LoVo (cell line): ENCODE data around the gene SULT6B1.
"Not testable (repeated sequence)": the region's sequence is repeated elsewhere in the genome, so short reads cannot be mapped to it uniquely, and the experiment has no call there.

ENCODE experiments used
- DNase-seq: peaks from one replicate; pipeline ENCODE4 v3.0.0-alpha.2; 2016; ENCODE audit warnings: low spot score

Gene SULT6B1, protein sequence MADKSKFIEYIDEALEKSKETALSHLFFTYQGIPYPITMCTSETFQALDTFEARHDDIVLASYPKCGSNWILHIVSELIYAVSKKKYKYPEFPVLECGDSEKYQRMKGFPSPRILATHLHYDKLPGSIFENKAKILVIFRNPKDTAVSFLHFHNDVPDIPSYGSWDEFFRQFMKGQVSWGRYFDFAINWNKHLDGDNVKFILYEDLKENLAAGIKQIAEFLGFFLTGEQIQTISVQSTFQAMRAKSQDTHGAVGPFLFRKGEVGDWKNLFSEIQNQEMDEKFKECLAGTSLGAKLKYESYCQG

DNA sequence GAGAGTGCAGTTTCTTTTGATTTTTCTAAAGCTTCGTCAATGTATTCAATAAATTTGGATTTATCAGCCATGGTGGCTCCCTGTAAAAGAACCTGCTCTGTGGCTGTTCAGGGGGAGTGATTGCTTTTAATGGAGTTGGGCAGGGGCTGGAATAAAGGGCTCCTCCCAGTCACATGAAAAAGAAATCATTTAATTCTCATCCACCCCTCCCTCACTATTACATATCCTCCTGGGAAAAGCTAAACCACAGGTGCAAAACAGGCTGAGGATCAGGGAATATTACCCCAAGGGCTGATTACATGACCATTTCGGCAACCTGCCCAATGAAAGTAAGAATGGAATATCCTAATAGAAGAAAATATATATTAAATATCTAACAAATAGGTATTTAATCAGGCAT is at the start of gene SULT6B1:
Gene SULT6B1 (minus strand): TSS at position 101 of the 400 bp plus-strand sequence. CDS start 30 bp downstream, at position 71.
- DNase-seq: no peak

DNA sequence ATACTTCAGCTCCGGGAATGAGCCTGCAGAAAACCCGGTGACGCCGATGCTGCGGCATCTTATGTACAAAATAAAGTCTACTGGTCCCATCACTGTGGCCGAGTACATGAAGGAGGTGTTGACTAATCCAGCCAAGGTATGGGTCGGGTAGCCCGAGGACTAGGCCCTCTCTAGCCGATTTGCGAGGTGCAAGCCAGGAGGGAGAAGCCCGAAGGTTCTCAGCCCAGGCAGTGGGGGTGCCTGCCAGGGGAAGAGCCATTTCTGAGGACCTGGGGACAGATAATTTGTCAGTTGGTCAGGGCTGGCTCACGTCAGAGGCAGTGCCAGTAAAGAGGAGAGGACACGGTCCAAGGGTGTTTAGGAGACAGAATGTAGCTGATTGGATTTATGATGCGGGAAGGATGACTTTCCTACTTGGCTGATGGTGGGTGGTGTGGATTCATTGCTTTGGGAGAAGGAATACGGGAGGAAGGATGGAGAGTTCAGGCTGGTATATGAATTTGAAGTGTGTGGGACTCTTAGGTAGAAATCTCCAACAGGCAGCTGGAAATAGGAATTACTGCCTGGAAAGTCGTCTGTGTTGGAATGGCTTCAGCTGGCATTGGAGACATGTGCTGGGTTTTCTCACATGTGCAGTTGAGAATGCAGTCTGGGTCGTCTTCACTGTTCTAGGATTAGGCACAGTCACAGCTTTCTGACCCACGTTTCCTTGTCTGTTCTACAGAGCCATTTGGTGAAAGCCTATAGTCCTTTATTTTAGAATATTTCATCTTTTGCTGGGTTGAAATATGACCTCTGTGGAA is 43.9 kb upstream of the SULT6B1 start:
- DNase-seq: peak; percentile 6

DNA sequence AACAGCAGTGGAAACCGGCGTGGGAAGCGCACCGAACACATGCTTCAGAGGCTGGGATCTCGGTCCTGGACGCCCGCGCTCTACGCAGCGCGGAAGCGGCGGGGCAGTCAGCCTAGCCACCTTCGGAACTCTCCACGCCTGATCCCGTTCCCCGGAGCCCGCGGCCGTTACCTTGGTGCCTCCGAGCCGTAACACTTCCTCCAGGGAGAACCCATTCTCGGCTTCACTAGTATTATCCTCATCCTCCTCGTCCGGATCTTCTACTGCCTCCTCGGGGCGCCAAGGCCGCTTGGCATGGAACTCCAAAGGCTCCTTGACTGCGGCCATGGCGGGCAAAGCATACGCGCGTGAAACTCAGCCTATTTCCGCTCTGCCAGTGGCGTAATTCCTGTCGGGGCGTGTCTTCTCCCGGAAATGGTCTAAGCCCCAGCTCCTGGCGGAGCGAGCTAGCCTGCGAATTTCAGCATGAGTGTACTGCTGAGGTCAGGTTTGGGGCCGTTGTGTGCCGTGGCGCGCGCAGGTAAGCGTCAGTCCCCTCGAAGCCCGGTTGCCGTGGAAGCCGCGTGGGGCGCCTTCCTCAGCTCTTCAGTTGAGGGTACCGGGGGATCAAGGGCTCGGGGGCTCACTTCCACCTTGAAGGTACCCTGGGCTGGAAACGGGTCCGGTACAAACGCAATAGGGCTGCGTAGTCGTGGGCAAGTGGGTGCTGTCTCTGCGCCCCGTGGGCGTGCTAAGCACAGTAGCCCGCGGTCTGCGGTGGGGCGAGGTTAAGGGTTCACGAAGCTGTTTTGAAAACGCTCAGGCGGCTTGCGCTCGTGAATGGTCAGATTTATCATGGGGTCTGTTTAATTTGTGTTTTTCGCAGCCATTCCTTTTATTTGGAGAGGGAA is 43.0 kb upstream of the SULT6B1 start, which contains the start of the genes CEBPZ and NDUFAF7:
Gene CEBPZ (minus strand): TSS at position 356 of the 890 bp plus-strand sequence. CDS start 29 bp downstream, at position 327.
Gene NDUFAF7 (plus strand): TSS at position 418 of the 890 bp plus-strand sequence. CDS start 48 bp downstream, at position 466.
- peak; percentile 95 for DNase-seq

DNA sequence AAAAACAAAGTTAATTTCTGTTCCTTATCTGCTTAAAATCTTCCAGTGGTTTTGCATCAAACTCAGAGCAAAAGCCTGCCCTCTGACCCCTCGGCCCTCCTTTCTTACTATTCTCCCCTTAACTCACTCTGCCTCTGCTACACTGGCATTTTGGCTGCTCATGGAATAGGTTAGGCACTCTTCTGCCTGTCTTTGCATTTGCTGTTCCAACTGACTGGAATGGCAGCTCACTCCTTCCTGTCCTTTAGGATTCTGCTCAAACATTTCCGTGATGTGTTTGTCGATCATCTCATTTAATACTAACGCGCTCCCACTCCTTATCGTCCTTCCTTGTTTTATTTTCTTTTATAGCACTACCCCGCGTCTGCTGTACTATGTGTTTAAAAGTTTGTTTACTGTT is 42.1 kb upstream of the SULT6B1 start:
- DNase-seq: peak; percentile 8

DNA sequence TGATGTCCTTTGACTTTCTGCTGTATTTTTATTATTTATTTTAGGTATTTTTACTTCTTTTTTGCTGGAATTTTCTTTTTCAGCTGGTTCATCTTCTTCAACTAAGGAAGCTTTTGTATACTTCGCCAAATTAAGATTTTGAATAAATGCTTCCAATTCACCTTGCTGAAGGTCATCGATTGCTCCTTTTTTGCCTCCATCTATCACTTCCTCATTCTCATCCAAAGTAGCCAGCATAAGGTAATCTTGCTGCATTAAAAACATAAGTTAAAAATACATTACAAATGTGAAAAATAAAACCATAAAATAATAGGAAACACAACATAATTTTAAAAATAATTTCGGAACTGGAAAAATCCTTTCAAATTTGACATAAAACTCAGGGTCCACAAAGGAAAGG is 40.3 kb upstream of the SULT6B1 start:
- DNase-seq: no peak

DNA sequence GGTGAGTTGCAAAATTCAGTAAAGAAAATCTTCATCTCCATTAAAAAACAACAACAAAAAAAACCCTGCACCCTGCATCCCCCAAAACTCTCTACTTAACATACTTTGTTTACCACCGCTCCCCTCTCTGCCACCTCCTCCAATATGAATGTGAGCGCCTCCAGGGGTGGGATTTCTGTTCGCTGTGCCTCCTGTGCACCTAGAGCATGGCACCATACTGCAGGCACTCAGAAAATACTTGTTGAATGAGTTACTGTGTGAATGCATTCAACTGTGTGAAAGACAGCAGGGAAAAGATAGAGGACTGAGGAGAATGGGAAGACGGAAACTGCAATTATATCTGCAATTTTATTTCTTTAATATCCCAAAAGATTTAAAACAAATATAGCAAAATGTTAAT is 38.4 kb upstream of the SULT6B1 start:
- DNase-seq: no peak

DNA sequence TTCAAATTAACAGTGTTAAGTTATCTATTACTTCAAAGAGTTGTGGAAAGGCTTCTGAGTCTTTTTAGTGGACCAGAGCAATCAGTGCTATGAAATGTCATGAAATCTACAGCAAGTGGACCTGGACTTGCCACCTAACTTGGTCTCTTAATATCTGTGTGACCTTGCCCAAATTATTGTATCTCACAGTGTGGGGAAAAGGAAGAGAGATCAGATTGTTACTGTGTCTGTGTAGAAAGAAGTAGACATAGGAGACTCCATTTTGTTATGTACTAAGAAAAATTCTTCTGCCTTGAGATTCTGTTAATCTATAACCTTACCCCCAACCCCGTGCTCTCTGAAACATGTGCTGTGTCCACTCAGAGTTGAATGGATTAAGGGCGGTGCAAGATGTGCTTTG is 36.7 kb upstream of the SULT6B1 start:
- DNase-seq: not testable (repeated sequence)

DNA sequence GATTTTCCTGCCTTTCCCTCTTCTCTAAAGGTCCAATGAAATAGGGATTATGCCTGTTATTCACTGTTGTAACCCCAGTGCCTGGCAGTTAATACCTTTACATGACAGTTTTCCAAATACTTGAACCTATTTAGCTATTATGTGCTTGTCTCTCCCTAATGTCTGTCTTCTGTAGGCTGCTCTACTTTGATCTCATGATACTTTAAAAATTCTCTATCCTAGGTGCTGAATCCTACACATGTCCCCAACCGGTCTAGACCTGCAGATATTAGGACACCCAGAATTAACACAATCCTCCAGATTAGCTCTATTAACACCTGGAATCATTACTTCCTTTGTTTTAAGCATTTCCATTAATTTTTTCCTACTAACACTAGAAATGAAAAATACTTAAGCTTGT is 35.6 kb upstream of the SULT6B1 start:
- DNase-seq: no peak

DNA sequence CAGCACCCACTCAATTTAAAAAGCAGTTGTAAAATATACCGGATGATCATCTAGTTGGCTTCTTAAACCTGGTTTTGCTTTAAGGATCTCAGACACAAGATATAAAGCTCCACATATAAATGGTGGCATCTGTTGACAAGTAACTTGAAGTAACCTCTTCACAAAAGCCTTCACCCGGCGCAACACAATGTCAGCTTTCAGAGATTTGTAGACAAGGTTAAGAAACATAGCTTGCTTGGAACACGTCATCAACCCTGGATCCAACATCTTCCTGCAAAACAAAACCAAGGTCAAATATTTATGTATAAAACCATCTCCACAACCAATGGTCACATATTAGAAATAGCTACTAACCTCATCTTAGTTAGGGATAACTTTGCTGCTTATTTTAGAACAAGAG is 34.7 kb upstream of the SULT6B1 start:
- DNase-seq: no peak

DNA sequence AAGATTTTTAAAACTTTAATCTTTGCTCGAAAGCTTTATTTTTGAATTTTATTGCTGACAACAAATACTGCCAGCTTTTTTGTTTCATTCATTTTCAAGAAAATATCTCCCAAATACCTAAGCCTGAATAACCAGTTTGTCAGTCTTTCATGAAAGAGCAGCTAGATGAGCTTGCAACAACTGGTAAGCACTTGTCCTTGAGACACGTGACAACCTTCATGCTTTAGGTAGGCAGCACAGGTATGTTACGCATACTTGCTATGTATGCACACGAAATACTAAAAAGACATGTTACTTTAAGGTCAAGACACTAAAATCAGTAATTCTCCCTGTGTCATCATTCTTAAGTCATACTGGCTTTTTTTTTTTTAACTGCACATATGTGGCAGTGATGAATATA is 30.6 kb upstream of the SULT6B1 start:
- DNase-seq: no peak

DNA sequence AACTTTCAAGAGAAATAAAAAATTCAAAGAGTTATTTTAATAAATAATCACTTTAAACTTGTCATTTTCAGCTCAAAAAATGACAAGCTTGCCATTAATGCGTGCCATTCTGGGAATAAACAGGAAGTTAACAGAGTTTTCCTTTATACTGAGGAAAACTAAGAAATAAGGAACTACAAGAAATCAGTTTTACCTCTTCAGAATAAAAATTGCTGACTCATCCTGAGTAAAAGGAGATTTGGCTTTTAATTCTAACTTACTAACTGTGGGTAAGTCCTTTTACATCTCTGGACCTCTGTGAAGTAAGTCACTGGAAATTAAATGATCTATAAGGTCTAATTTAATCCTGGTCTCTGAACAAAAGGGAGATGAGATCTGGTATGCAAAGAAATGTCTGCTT is 26.8 kb upstream of the SULT6B1 start:
- no peak for DNase-seq

DNA sequence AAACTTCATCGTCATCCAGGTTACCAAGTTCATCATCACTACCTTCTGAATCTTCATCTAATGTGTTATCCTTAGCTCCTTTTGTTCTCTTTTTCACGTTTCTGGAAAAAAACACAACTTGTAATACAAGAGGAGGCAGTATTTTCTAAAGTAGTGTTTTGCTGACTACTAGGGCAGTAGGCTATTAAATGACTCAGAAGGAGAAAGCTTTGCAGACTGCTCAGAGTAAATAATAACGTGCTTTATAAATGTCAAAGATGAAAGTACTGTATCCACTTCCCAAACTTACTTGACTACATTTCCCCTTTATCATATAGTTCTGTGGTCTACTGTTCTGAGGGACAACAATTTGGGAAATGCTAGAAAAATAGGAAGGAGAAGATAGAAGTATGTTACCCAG is 23.5 kb upstream of the SULT6B1 start:
- no peak for DNase-seq

DNA sequence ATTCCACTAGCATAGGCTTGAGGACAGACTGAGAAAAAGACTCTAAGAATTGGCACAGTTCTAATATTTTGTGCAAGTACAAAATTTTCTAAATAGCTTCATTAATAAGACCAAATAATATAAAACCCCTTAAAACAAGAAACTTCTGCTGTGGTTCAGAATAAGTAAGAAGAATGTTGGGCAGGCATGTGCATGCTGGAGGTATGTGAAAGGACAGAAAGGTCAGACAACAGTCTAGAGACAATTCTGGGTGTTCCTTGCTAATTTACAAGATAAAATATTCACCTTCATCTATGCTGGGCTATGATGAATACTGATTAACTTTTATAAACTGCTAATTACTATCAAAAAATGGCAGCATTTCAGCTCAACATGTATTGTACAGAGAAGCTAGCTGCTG is 22.7 kb upstream of the SULT6B1 start:
- no peak for DNase-seq

DNA sequence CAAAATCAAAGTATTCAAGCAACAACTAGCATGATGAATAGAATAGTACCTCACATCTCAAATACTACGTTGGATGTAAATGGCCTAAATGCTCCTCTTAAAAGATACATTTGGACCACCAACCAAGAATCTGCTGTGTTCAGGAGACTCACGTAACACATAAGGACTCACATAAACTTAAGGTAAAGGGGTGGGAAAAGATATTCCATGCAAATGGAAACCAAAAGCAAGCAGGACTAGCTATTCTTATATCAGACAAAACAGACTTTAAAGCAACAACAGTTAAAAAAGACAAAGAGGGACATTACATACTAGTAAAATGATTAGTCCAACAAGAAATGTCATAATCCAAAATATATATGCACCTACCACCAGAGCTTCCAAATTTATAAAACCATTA is 18.3 kb upstream of the SULT6B1 start:
- DNase-seq: not testable (repeated sequence)

DNA sequence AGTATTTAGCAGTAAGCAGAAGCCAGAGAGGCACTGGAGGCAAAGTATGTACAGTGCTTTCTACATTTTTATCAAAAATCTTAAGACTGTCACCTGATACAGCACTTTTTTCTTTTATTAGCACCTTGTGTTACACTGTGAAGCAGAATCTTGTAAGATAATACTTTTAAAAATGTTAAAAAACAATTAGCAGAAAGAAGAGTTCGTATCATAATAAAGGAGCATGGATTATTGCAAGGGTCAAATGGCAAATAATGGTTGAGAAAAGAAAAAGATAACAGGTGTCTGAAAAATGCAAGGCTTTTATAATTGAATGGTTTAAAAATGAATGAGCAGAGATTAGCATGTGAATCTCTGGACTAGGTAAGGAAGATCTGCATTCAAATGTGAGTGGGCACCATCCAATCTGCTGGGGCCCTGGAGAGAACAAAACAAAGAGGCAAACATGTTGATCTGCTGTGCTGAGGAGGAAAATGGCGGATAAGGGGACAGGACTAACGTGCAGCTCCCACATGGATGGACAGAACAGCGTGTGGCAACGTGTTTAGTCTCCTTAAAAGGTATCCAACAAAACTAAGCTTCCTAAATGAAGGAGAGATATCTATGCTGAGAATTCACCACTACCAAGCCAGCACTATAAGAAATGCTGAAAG is 17.3 kb upstream of the SULT6B1 start:
- no peak for DNase-seq

DNA sequence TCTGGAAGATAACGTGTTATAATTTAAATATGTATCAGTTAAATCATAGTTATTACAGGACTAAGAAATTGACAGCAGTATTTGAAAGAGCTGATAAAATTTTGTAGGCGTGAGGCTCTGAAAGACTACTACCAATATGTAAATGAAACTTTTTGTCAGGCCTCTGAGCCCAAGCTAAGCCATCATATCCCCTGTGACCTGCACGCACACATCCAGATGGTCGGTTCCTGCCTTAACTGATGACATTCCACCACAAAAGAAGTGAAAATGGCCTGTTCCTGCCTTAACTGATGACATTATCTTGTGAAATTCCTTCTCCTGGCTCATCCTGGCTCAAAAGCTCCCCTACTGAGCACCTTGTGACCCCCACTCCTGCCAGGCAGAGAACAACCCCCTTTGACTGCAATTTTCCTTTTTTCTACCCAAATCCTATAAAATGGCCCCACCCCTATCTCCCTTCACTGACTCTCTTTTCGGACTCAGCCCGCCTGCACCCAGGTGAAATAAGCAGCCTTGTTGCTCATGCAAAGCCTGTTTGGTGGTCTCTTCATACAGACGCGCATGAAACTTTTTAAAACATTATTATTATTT is 16.7 kb upstream of the SULT6B1 start:
- not testable (repeated sequence) for DNase-seq

DNA sequence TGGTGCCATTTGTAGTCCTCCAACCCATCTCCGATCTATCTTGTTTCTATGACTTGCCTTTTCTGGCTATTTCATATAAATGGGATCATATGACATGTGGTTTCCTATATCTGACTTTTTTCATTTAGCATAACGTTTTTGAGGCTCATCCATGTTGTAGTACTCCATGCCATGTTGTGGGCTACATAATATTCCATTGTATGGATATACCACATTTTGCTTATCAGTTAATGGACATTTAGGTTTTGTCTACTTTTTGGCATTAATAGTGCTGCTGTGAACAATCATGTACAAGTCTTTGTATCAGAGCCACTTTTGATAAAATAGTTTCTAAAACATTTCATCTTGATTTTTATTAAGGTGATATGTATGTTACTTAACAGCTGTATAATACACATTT is 15.2 kb upstream of the SULT6B1 start:
- DNase-seq: no peak

DNA sequence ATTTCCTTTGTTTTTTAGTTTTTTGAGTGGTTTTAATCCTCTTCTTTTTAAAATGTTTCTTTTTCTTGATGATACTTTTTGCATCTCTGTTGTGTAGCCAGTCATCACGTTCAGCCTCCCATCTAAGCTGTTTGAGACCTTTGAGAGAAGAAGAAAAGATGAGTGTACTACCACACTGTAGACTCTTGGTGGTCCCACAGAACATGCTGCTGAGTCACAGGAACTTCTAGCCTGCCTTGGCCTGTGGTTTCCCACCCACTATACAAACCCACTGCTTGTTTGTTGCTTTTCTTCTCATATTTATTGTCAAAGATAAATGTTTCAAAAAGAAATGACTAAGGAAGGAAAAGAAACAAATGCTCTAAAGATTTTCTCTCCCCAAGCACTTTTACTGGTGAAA is 13.3 kb upstream of the SULT6B1 start:
- DNase-seq: no peak

DNA sequence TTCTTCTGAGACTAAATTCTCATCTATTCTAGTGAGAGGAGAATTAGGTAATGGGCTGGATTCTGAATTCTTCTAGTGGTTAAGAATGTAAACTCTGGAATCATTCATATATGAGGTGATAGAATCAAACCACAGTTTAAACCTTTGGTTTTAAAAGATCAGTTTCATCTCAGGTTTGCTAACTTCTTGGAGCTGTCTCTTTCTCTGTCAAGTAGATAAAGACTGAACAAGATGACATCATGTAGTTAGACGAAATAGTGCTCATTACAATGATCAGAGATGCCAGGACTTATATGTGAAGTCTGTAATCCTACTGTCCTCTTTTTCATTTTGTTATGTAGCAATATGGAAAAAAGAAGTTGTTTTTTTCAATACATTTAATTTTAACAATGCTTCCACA is 12.7 kb upstream of the SULT6B1 start:
- no peak for DNase-seq

DNA sequence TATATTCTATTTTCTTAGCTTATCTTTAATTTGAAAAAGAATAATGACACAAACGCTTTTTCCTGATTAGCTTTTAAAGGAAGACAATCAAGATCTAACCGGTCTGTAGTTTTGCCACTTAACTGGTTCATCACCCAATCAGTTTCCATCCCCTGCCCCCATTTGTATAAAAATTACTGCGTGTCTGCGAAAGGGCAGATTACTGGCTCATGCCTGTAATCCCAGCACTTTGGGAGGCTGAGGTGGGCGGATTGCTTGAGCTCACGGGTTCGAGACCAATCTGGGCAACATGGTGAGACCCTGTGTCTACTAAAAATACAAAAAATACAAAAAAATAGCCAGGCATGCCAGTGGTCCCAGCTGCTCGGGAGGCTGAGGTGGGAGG is 10.2 kb upstream of the SULT6B1 start:
- DNase-seq: no peak
